ENCODE data around the gene PRPF39. TPM values are rescaled to one million over a fixed set of nuclear protein-coding genes. Genes with fewer than 3 reads are reported as not detected.

PRPF39 gene
- total and polyA plus RNA-seq, 3 donors from 2014 or later, result 14.6 to 41.1 (median 30.9) TPM

DNA sequence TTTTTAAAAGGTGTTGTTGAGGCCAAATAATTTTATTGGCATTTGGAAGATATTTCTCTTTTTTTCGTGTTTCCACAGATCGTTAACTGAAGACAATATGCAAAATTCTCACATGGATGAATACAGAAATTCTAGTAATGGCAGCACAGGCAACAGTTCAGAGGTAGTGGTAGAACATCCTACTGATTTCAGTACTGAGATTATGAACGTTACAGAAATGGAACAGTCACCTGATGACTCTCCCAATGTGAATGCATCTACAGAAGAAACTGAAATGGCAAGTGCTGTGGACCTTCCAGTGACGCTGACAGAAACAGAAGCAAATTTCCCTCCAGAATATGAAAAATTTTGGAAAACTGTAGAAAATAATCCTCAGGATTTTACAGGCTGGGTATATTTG, 11.2 kb downstream of the PRPF39 start:
- TF ChIP-seq, protein P1, sequence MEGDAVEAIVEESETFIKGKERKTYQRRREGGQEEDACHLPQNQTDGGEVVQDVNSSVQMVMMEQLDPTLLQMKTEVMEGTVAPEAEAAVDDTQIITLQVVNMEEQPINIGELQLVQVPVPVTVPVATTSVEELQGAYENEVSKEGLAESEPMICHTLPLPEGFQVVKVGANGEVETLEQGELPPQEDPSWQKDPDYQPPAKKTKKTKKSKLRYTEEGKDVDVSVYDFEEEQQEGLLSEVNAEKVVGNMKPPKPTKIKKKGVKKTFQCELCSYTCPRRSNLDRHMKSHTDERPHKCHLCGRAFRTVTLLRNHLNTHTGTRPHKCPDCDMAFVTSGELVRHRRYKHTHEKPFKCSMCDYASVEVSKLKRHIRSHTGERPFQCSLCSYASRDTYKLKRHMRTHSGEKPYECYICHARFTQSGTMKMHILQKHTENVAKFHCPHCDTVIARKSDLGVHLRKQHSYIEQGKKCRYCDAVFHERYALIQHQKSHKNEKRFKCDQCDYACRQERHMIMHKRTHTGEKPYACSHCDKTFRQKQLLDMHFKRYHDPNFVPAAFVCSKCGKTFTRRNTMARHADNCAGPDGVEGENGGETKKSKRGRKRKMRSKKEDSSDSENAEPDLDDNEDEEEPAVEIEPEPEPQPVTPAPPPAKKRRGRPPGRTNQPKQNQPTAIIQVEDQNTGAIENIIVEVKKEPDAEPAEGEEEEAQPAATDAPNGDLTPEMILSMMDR (IDR thresholded peaks at IDR 0.05), result no peak
- TF ChIP-seq POLR2A (IDR thresholded peaks at IDR 0.05), result no peak
- 90% methylated on average over 4 of the region's 4 CpGs for WGBS, 2 donors
- H3K27ac ChIP-seq, result no peak overlapping the region

DNA sequence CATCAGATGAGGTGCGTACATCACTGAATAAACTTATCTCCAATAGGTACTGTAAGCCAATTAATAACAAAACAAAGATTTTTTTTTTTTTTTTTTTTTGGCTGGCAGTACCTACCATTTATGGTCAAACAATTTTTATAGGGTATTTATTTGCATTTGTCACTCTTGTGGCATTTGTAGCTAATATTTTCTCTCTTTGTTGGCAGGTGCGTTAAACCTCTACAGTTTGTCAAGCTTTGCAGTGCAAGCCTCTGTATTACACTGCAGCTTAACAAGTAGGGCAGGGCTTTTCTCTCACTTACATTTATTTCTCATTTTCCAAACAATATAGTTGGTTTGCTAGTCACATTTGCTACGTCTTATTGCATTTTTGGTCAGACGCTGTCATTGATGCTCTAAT, 12.3 kb downstream of the PRPF39 start:
- Histone ChIP-seq H3K4me1 (no peaks in the 10 kb centered on the region), H3K27ac (no peak overlapping the region), H3K27me3 (no peaks in the 10 kb centered on the region), H3K9me3 (no peaks in the 10 kb centered on the region), H3K36me3 (ENCODE audit: low read depth, missing control alignments) (no peaks in the 10 kb centered on the region), H3K4me3 (no peak overlapping the region)
- TF ChIP-seq POLR2A (IDR thresholded peaks at IDR 0.05), result no peak
- WGBS, 2 donors, result 93 to 95% methylated on average over 4 of the region's 4 CpGs
- intact Hi-C loops (cut with DNase I; ENCODE audit: low total_unique reads), result no loop called here
- DNase-seq, result no peak

More for the DNA sequence above, 11.2 kb downstream of the PRPF39 start:
- H3K9me3 ChIP-seq, result no peaks in the 10 kb centered on the region
- H3K4me1 ChIP-seq, result no peaks in the 10 kb centered on the region
- no peak overlapping the region for H3K4me3 ChIP-seq
- H3K36me3 ChIP-seq (ENCODE audit: low read depth, missing control alignments), result no peaks in the 10 kb centered on the region
- intact Hi-C loops (cut with DNase I; ENCODE audit: low total_unique reads), result no loop called here
- DNase-seq, result no peak
- no peaks in the 10 kb centered on the region for H3K27me3 ChIP-seq

DNA sequence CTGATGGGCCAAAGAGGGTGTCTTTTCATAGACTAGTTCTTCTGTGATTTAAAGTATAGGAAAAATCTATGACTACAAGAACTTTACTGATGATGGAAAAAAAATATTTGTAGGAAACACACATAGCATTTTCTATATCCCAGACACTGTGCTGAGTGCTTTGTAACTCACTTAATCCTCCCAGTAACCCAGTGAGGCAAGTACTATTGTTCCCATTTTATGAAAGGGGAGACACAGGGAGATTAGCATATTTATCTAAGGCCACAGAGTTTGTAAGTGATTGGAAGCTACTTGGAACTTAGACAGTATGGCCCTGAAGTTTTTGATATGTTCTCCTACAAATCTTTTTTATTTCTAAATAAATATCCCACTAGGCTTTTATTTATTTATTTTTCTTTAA, 19.9 kb downstream of the PRPF39 start:
- H3K27ac ChIP-seq, result no peak overlapping the region
- no peak for DNase-seq
- H3K36me3 ChIP-seq (ENCODE audit: low read depth, missing control alignments), result no peaks in the 10 kb centered on the region
- intact Hi-C loops (cut with DNase I; ENCODE audit: low total_unique reads), result no loop called here
- no peak for TF ChIP-seq POLR2A (IDR thresholded peaks at IDR 0.05)
- TF ChIP-seq, protein P1 (IDR thresholded peaks at IDR 0.05), result no peak
- H3K4me1 ChIP-seq, result no peaks in the 10 kb centered on the region
- no peak overlapping the region for H3K4me3 ChIP-seq
- H3K27me3 ChIP-seq, result no peaks in the 10 kb centered on the region
- no peaks in the 10 kb centered on the region for H3K9me3 ChIP-seq

DNA sequence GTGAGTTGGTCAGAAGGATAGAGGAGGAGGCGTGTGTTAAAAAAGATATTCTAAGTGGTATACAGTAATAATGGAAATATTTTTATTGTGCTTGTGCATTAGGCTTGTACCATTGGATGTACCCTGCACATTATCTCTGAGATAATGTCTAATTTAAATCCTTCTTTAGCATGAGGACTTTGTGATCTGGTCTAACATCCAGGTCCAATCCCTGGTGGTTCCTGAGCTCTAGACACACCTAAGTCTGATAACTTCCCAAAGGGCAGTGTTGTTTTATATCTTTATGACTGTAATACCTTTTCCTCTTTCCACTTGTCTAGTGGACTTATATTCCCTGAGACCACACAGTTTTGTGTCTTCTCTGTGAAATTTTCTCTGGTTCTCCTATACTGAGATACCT, 20.6 kb downstream of the PRPF39 start:
- no peak for TF ChIP-seq POLR2A (IDR thresholded peaks at IDR 0.05)
- TF ChIP-seq, protein P1 (IDR thresholded peaks at IDR 0.05), result no peak
- intact Hi-C loops (cut with DNase I; ENCODE audit: low total_unique reads), result no loop called here
- Histone ChIP-seq H3K27ac (no peak overlapping the region), H3K4me1 (no peaks in the 10 kb centered on the region), H3K9me3 (no peaks in the 10 kb centered on the region), H3K36me3 (ENCODE audit: low read depth, missing control alignments) (no peaks in the 10 kb centered on the region), H3K4me3 (no peak overlapping the region), H3K27me3 (no peaks in the 10 kb centered on the region)
- 88 to 96% methylated on average over 1 of the region's 1 CpG for WGBS, 2 donors
- no peak for DNase-seq

DNA sequence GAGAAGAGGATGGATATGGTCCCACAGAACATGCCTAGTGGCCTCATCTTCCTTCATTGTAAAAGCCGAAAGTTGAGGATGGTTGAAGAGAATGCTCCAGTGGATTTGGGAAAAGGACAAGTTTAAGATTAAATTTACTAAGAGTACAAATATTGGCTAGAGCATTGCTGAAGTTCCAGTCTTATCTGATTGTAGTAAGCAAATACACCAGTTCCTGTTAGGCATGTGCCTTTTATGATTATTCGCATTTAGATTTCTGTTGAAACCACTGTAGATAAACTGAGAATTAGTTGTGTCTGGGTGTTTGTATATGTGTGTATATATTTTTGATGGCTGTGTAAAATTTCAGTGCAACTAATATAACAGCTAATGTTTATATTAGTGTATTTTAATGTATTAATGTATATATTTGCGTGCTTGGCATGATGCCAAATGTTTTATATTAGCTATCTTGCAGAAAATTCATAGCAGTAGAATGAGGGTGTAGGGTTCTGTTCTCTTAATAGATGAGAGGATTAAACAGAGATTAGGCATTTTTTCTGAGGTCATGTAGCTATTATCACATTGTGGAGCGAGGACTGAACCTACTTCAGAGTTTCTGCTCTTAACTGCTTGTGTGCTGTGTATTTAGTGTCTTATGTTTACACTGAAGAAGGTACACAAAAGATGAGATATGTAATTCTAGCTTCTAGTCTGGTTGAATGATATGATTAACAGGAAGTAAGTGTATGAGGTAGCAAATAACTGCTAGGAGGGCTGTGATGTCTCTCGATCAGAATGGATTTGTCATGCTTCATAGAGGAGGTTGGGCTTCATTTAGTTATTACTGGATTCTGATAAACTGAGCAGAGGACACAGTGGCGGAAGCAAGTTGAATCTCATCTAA, 29.2 kb downstream of the PRPF39 start:
- no peaks in the 10 kb centered on the region for H3K36me3 ChIP-seq (ENCODE audit: low read depth, missing control alignments)
- no peak overlapping the region for H3K4me3 ChIP-seq
- intact Hi-C loops (cut with DNase I; ENCODE audit: low total_unique reads), result no loop called here
- TF ChIP-seq, protein P1 (IDR thresholded peaks at IDR 0.05), result no peak
- TF ChIP-seq POLR2A (IDR thresholded peaks at IDR 0.05), result no peak
- no peak for DNase-seq
- H3K9me3 ChIP-seq, result no peaks in the 10 kb centered on the region
- H3K27ac ChIP-seq, result no peak overlapping the region
- no peaks in the 10 kb centered on the region for H3K27me3 ChIP-seq
- 84 to 85% methylated on average over 6 of the region's 6 CpGs for WGBS, 2 donors
- H3K4me1 ChIP-seq, result no peaks in the 10 kb centered on the region
